ENCODE results near the gene FTH1. TPM values are rescaled to one million over a fixed set of nuclear protein-coding genes. Genes with fewer than 3 reads are reported as not detected.
A peak's percentile ranks its signal among the peaks of the same experiment; 100 is the strongest.

FTH1 gene
- total and polyA plus RNA-seq, 2 of the 13 experiments (the other 11 are each of a cell fraction or from before 2014, with no cell fraction given), result 607 to 760 TPM

DNA sequence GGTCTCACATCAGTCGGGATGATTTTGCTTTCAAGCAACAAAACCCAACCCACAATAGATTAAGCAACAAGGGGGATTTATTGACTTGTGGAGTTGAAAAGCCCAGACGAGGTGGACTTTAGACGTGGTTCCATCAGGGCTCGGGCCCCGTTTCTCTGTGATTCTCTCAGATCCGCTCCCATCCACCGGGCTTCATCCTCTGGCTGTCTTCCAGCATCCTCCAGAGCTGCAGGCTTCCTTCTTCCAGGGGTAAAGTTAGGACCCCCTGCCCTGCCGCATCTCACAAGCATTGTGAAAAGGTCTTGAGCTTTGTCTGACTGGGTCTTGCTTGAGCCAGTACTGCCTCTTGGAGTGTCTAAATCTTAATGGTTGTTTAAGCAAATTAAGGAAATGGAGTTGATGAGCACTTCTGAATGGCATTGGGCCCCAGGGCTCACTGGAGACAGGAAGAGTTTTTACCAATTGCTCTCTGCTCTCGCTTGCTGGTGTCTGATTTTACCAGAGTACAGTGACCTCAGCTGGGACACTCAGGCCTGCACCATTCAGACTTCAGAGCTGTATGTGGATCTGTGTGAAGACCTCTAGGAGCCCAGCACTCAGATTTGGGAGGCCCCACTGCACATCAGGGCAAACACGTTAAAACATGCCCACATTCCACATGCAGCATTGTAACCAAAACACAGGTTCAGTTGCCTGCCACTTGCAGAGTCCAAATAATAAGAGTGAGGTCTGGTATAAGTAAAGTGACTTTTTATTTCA, 13.5 kb upstream of the FTH1 start (continued):
- TF ChIP-seq SP1 (IDR thresholded peaks at IDR 0.05) (no peak), SP1 (CRISPR knock-in tag; IDR thresholded peaks at IDR 0.05) (no peak), MED13 (CRISPR knock-in tag; IDR thresholded peaks at IDR 0.05) (no peak; the same call in 1 of the 2 replicates), TBX3 (IDR thresholded peaks at IDR 0.05; ENCODE audit: borderline replicate concordance) (no peak), MXD4 (CRISPR knock-in tag; IDR thresholded peaks at IDR 0.05) (no peak; the same call in 1 of the 2 replicates), POLR2AphosphoS5 (IDR thresholded peaks at IDR 0.05; ENCODE audit: low read depth, low read length) (no peak), HDAC6 (IDR thresholded peaks at IDR 0.05; ENCODE audit: low read depth, low read length) (no peak), POLR2AphosphoS2 (IDR thresholded peaks at IDR 0.05; ENCODE audit: low read depth, low read length) (no peak), ZNF333 (CRISPR knock-in tag; IDR thresholded peaks at IDR 0.05; ENCODE audit: borderline replicate concordance) (no peak), KDM2A (CRISPR knock-in tag; IDR thresholded peaks at IDR 0.05; ENCODE audit: borderline replicate concordance, low read depth) (peak; percentile 21; the same call in 1 of the 2 replicates), ZNF292 (CRISPR knock-in tag; IDR thresholded peaks at IDR 0.05; ENCODE audit: borderline replicate concordance, low read depth) (peak; percentile 74), ZNF747 (CRISPR knock-in tag; IDR thresholded peaks at IDR 0.05; ENCODE audit: borderline replicate concordance) (no peak), ZNF7 (CRISPR knock-in tag; IDR thresholded peaks at IDR 0.05) (no peak), MYNN (CRISPR knock-in tag; IDR thresholded peaks at IDR 0.05; ENCODE audit: low read depth) (no peak), ADNP (CRISPR knock-in tag; IDR thresholded peaks at IDR 0.05) (no peak), RAD21 (CRISPR knock-in tag; IDR thresholded peaks at IDR 0.05) (peak; percentile 24; the same call in 1 of the 2 replicates), NFATC3 (CRISPR knock-in tag; IDR thresholded peaks at IDR 0.05) (no peak), ZEB1 (IDR thresholded peaks at IDR 0.05; ENCODE audit: insufficient replicate concordance, low read depth) (peak; percentile 44), FOXA1 (IDR thresholded peaks at IDR 0.05) (no peak), FOXA1 (CRISPR knock-in tag; IDR thresholded peaks at IDR 0.05) (no peak; the same call in 1 of the 2 replicates), BRCA1 (CRISPR knock-in tag; IDR thresholded peaks at IDR 0.05) (no peak), GTF2F1 (IDR thresholded peaks at IDR 0.05; ENCODE audit: low read length) (no peak)
- TF ChIP-seq, protein P1, sequence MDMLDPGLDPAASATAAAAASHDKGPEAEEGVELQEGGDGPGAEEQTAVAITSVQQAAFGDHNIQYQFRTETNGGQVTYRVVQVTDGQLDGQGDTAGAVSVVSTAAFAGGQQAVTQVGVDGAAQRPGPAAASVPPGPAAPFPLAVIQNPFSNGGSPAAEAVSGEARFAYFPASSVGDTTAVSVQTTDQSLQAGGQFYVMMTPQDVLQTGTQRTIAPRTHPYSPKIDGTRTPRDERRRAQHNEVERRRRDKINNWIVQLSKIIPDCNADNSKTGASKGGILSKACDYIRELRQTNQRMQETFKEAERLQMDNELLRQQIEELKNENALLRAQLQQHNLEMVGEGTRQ (IDR thresholded peaks at IDR 0.05; ENCODE audit: low read depth, low read length), result no peak
- TF ChIP-seq, protein P1 (CRISPR knock-in tag; IDR thresholded peaks at IDR 0.05; ENCODE audit: borderline replicate concordance), result no peak
- TF ChIP-seq, protein P2, sequence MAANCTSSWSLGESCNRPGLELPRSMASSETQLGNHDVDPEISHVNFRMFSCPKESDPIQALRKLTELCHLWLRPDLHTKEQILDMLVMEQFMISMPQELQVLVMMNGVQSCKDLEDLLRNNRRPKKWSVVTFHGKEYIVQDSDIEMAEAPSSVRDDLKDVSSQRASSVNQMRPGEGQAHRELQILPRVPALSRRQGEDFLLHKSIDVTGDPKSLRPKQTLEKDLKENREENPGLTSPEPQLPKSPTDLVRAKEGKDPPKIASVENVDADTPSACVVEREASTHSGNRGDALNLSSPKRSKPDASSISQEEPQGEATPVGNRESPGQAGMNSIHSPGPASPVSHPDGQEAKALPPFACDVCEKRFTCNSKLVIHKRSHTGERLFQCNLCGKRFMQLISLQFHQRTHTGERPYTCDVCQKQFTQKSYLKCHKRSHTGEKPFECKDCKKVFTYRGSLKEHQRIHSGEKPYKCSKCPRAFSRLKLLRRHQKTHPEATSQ (CRISPR knock-in tag; IDR thresholded peaks at IDR 0.05; ENCODE audit: borderline replicate concordance), result no peak
- TF ChIP-seq, protein P3, sequence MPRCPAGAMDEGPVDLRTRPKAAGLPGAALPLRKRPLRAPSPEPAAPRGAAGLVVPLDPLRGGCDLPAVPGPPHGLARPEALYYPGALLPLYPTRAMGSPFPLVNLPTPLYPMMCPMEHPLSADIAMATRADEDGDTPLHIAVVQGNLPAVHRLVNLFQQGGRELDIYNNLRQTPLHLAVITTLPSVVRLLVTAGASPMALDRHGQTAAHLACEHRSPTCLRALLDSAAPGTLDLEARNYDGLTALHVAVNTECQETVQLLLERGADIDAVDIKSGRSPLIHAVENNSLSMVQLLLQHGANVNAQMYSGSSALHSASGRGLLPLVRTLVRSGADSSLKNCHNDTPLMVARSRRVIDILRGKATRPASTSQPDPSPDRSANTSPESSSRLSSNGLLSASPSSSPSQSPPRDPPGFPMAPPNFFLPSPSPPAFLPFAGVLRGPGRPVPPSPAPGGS (CRISPR knock-in tag; IDR thresholded peaks at IDR 0.05), result no peak
- TF ChIP-seq, protein P4, sequence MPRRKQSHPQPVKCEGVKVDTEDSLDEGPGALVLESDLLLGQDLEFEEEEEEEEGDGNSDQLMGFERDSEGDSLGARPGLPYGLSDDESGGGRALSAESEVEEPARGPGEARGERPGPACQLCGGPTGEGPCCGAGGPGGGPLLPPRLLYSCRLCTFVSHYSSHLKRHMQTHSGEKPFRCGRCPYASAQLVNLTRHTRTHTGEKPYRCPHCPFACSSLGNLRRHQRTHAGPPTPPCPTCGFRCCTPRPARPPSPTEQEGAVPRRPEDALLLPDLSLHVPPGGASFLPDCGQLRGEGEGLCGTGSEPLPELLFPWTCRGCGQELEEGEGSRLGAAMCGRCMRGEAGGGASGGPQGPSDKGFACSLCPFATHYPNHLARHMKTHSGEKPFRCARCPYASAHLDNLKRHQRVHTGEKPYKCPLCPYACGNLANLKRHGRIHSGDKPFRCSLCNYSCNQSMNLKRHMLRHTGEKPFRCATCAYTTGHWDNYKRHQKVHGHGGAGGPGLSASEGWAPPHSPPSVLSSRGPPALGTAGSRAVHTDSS (CRISPR knock-in tag; conservative IDR thresholded peaks at IDR 0.05), result no peak

All from HepG2 (cell line).